Measurements from ENCODE around the gene MACROD1. TPM values are rescaled to one million over a fixed set of nuclear protein-coding genes. Genes with fewer than 3 reads are reported as not detected.

Gene MACROD1
- total RNA-seq, 4 donors from 2014 or later: 10.4 to 31.5 (median 19.5) TPM

GRCh38 chr11:64088162-64089026 is 77.5 kb downstream of the MACROD1 start:
- WGBS, 2 donors: 31 to 60% methylated on average over 10 to 13 of the region's 26 CpGs
- Histone ChIP-seq H3K4me1 (peaks cover 0 to 27% (median 0%) of the 10 kb centered on the region in 3 donors), H3K9me3 (no peaks in the 10 kb centered on the region), H3K27me3 (no peaks in the 10 kb centered on the region), H3K4me3 (no peak overlapping the region), H3K27ac (no peak overlapping the region), H3K36me3 (no peaks in the 10 kb centered on the region)
- DNase-seq: no peak
- intact Hi-C loops (cut with DNase I): no loop called here
- TF ChIP-seq POLR2A (IDR thresholded peaks at IDR 0.05) (no peak), CTCF (IDR thresholded peaks at IDR 0.05) (peak in 5 of 6 experiments; percentile 15 to 52 (median 22))

GRCh38 chr11:64086258-64087123 is 79.4 kb downstream of the MACROD1 start:
- intact Hi-C loops (cut with DNase I): no loop called here
- H3K9me3 ChIP-seq: no peaks in the 10 kb centered on the region
- H3K27ac ChIP-seq: no peak overlapping the region
- no peak overlapping the region for H3K4me3 ChIP-seq
- no peak for DNase-seq
- TF ChIP-seq CTCF (IDR thresholded peaks at IDR 0.05) (no peak), POLR2A (IDR thresholded peaks at IDR 0.05) (no peak)
- 65 to 69% methylated on average over 5 to 13 of the region's 20 CpGs for WGBS, 2 donors
- H3K27me3 ChIP-seq: no peaks in the 10 kb centered on the region
- H3K36me3 ChIP-seq: no peaks in the 10 kb centered on the region
- H3K4me1 ChIP-seq: peaks cover 0 to 27% (median 0%) of the 10 kb centered on the region in 3 donors

- DNase-seq: no peak
- no peaks in the 10 kb centered on the region for H3K27me3 ChIP-seq
- 100% methylated on average over 1 to 2 of the region's 5 CpGs for WGBS, 2 donors
- no peak overlapping the region for H3K4me3 ChIP-seq
- no peak for TF ChIP-seq POLR2A (IDR thresholded peaks at IDR 0.05)
- no peak for TF ChIP-seq CTCF (IDR thresholded peaks at IDR 0.05)
- no peaks in the 10 kb centered on the region for H3K9me3 ChIP-seq
- peaks cover 0 to 27% (median 0%) of the 10 kb centered on the region in 3 donors for H3K4me1 ChIP-seq
- intact Hi-C loops (cut with DNase I): no loop called here
- H3K27ac ChIP-seq: no peak overlapping the region
- no peaks in the 10 kb centered on the region for H3K36me3 ChIP-seq
Observed at GRCh38 chr11:64085906-64086257, 80.0 kb downstream of the MACROD1 start.

- no peaks in the 10 kb centered on the region for H3K27me3 ChIP-seq
- no peak for TF ChIP-seq POLR2A (IDR thresholded peaks at IDR 0.05)
- TF ChIP-seq CTCF (IDR thresholded peaks at IDR 0.05): no peak
- intact Hi-C loops (cut with DNase I): no loop called here
- H3K4me3 ChIP-seq: no peak overlapping the region
- WGBS, 2 donors: 85 to 90% methylated on average over 5 to 8 of the region's 27 CpGs
- no peak overlapping the region for H3K27ac ChIP-seq
- DNase-seq: no peak
- no peaks in the 10 kb centered on the region for H3K36me3 ChIP-seq
- no peaks in the 10 kb centered on the region for H3K9me3 ChIP-seq
- H3K4me1 ChIP-seq: peaks cover 0 to 27% (median 0%) of the 10 kb centered on the region in 3 donors
Observed at GRCh38 chr11:64084951-64085710, 80.8 kb downstream of the MACROD1 start.
